Tibial artery (tissue), 4 donors: Measurements from ENCODE around the gene KCNAB2.

Experiments
- DNase-seq, 2 donors: peaks; one replicate each; pipeline ENCODE4 v3.0.0-alpha.2; 2019
- H3K27ac ChIP-seq, 2 donors: fragments of 200-600 bp; sonication (generic) in 1 of 2; 1 replicate in 1 of 2; 2 replicates in 1 of 2; pipeline ENCODE4 v1.5.1; 2018 to 2019; ENCODE audit warnings: mild to moderate bottlenecking in 1 of 2
- H3K27me3 ChIP-seq, 2 donors: fragments of 200-600 bp; sonication (generic) in 1 of 2; one replicate each; pipeline versions ENCODE4 v1.5.1 to v1.6.0; 2016 to 2019
- H3K36me3 ChIP-seq, 3 donors: fragments of 200-600 bp; sonication (generic) in 2 of 3; one replicate each; pipeline ENCODE4 v1.5.1; 2016 to 2019; ENCODE audit warnings: mild to moderate bottlenecking in 2 of 3
- H3K4me1 ChIP-seq, 4 donors: fragments of 200-600 bp; sonication (generic) in 2 of 4; 1 replicate in 3 of 4; 2 replicates in 1 of 4; pipeline ENCODE4 v1.5.1; 2016 to 2019
- H3K4me3 ChIP-seq, 2 donors: fragments of 200-600 bp; sonication (generic) in 1 of 2; 1 replicate in 1 of 2; 2 replicates in 1 of 2; pipeline ENCODE4 v1.5.1; 2018 to 2019; ENCODE audit warnings: mild to moderate bottlenecking in 2 of 2
- H3K9me3 ChIP-seq, 3 donors: fragments of 200-600 bp; sonication (generic) in 1 of 3; one replicate each; pipeline ENCODE4 v1.5.1; 2016 to 2019
- CTCF ChIP-seq, 2 experiments: fragments of 200-600 bp in 1 of 2; fragments of 450-650 bp in 1 of 2; IDR thresholded peaks; one replicate each; pipeline ENCODE4 v1.5.1; 2017 to 2019; ENCODE audit warnings: antibody characterized with exemption in 2 of 2, mild to moderate bottlenecking in 1 of 2, moderate library complexity in 1 of 2
- intact Hi-C: fragments of 100-400 bp; cut with DNase I; formaldehyde crosslinking; loops from one replicate; pipeline ENCODE4 v1.15.0; 2023; ENCODE audit warnings: low total_unique reads

The KCNAB2 gene

GRCh38 chr1:6070450-6070974 is 24.8 kb downstream of the KCNAB2 start:
- Histone ChIP-seq H3K9me3 (no peaks in the 10 kb centered on the region), H3K27me3 (peaks cover 0 to 9% of the 10 kb centered on the region in 2 donors), H3K36me3 (no peaks in the 10 kb centered on the region), H3K27ac (no peak overlapping the region), H3K4me3 (no peak overlapping the region), H3K4me1 (no peaks in the 10 kb centered on the region)
- TF ChIP-seq CTCF (IDR thresholded peaks at IDR 0.05), result no peak
- intact Hi-C loops, result no loop called here
- DNase-seq, result no peak

GRCh38 chr1:6071219-6071618 is 25.5 kb downstream of the KCNAB2 start:
- TF ChIP-seq CTCF (IDR thresholded peaks at IDR 0.05), result no peak
- Histone ChIP-seq H3K4me3 (no peak overlapping the region), H3K36me3 (no peaks in the 10 kb centered on the region), H3K27ac (no peak overlapping the region), H3K9me3 (no peaks in the 10 kb centered on the region), H3K27me3 (peaks cover 0 to 5% of the 10 kb centered on the region in 2 donors), H3K4me1 (no peaks in the 10 kb centered on the region)
- no peak for DNase-seq
- intact Hi-C loops, result no loop called here

GRCh38 chr1:6072774-6073479 is 27.2 kb downstream of the KCNAB2 start:
- intact Hi-C loops, result no loop called here
- Histone ChIP-seq H3K27me3 (peaks cover 0 to 5% of the 10 kb centered on the region in 2 donors), H3K9me3 (no peaks in the 10 kb centered on the region), H3K4me3 (no peak overlapping the region), H3K4me1 (no peaks in the 10 kb centered on the region), H3K36me3 (no peaks in the 10 kb centered on the region), H3K27ac (no peak overlapping the region)
- TF ChIP-seq CTCF (IDR thresholded peaks at IDR 0.05), result no peak
- DNase-seq, result no peak

- no peaks in the 10 kb centered on the region for H3K4me1 ChIP-seq
- H3K27me3 ChIP-seq, result peaks cover 0 to 6% of the 10 kb centered on the region in 2 donors
- no peaks in the 10 kb centered on the region for H3K9me3 ChIP-seq
- intact Hi-C loops, result no loop called here
- no peak for TF ChIP-seq CTCF (IDR thresholded peaks at IDR 0.05)
- no peaks in the 10 kb centered on the region for H3K36me3 ChIP-seq
- no peak overlapping the region for H3K27ac ChIP-seq
- H3K4me3 ChIP-seq, result no peak overlapping the region
- DNase-seq, result no peak
Observed at GRCh38 chr1:6073480-6074053, 27.9 kb downstream of the KCNAB2 start.

- Histone ChIP-seq H3K4me3 (no peak overlapping the region), H3K9me3 (no peaks in the 10 kb centered on the region), H3K36me3 (no peaks in the 10 kb centered on the region), H3K27me3 (peaks cover 0 to 10% of the 10 kb centered on the region in 2 donors), H3K4me1 (no peaks in the 10 kb centered on the region), H3K27ac (no peak overlapping the region)
- no peak for TF ChIP-seq CTCF (IDR thresholded peaks at IDR 0.05)
- intact Hi-C loops, result no loop called here
- DNase-seq, result no peak
Observed at GRCh38 chr1:6074192-6074901, 28.7 kb downstream of the KCNAB2 start.
